B cell (primary cell): ENCODE measurements around the gene PNPLA5.

Experiments
- EZH2 ChIP-seq: IDR thresholded peaks from 2 replicates; pipeline ENCODE4 v1.6.1; 2012; ENCODE audit warnings: borderline replicate concordance, low read depth, mild to moderate bottlenecking, moderate library complexity, low read length; ENCODE audit not compliant: insufficient read depth, poor library complexity, severe bottlenecking
- TF ChIP-seq, protein P1 (sequence below): fragments of 200-600 bp; IDR thresholded peaks from one replicate; pipeline ENCODE4 v1.8.0; 2022; ENCODE audit warnings: antibody characterized with exemption, mild to moderate bottlenecking

DNA sequence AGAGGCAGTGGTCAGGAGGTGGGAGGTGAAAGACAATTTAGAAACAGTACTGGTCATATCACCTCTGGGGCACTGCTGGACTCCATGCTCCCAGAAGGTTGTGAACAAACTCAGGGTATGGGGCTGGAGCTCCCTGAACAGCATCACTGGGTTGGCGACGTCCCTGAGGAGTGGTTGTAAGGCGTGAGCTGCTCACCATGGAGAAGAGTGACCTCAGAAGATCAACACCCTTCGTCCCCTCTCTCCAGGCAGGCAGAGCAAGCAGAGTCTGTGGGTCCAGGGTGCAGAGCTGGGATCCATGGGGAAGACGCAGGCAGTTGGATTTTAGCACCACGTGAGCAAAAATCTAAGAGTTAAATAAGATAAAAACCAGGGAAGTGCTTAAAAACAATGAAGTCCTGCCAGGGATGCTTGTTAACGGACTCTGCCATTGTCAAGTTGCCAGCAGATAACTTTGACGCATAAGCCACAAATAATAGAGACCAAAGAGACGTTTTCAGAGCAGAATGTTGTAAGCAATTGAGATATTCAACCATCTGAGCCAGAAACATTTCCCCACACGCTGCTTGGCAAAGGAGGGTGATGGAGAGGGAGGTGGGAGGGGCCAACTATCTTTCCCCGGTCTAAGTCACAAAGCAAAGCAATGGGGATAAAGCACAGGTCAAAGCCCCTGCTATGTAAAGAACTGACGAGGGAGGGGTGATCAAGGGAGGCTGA lies 13.6 kb downstream of the PNPLA5 start:
- TF ChIP-seq, protein P1, sequence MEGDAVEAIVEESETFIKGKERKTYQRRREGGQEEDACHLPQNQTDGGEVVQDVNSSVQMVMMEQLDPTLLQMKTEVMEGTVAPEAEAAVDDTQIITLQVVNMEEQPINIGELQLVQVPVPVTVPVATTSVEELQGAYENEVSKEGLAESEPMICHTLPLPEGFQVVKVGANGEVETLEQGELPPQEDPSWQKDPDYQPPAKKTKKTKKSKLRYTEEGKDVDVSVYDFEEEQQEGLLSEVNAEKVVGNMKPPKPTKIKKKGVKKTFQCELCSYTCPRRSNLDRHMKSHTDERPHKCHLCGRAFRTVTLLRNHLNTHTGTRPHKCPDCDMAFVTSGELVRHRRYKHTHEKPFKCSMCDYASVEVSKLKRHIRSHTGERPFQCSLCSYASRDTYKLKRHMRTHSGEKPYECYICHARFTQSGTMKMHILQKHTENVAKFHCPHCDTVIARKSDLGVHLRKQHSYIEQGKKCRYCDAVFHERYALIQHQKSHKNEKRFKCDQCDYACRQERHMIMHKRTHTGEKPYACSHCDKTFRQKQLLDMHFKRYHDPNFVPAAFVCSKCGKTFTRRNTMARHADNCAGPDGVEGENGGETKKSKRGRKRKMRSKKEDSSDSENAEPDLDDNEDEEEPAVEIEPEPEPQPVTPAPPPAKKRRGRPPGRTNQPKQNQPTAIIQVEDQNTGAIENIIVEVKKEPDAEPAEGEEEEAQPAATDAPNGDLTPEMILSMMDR, result no peak
- no peak for TF ChIP-seq EZH2
